HFFc6 (cell line): Measurements from ENCODE around the gene FBXL17. TPM values are rescaled to one million over a fixed set of nuclear protein-coding genes. Genes with fewer than 3 reads are reported as not detected.
"Not testable (repeated sequence)": the region's sequence is repeated elsewhere in the genome, so short reads cannot be mapped to it uniquely, and the experiment has no call there.

Experiments used
- DNase-seq: peaks from one replicate; pipeline ENCODE4 v3.0.0-alpha.2; 2018
- H3K27ac Mint-ChIP-seq: 2 replicates; pipeline ENCODE4 v1.8.0; 2020; ENCODE audit warnings: mild to moderate bottlenecking, mixed read lengths
- H3K27me3 Mint-ChIP-seq: 2 replicates; pipeline ENCODE4 v1.8.0; 2021; ENCODE audit warnings: mild to moderate bottlenecking, moderate library complexity, mixed read lengths; ENCODE audit not compliant: insufficient read depth
- H3K36me3 Mint-ChIP-seq: 2 replicates; pipeline ENCODE4 v1.8.0; 2021; ENCODE audit warnings: low read depth, mixed read lengths
- H3K4me1 Mint-ChIP-seq: 2 replicates; pipeline ENCODE4 v1.8.0; 2020; ENCODE audit warnings: low read depth, mixed read lengths
- H3K4me3 Mint-ChIP-seq: 2 replicates; pipeline ENCODE4 v1.8.0; 2020; ENCODE audit warnings: mild to moderate bottlenecking, moderate library complexity, mixed read lengths
- H3K9me3 Mint-ChIP-seq: 2 replicates; pipeline ENCODE4 v1.8.0; 2020; ENCODE audit warnings: mild to moderate bottlenecking, mixed read lengths
- total RNA-seq, 6 experiments: library from RNA; stranded (reverse); fragmentation: NEBNext Ultra II Directional; extraction: Animal tissue kit (Norgen Biotek cat#: 25700); gene quantifications; 2 replicates in 1 of 6; 3 replicates in 5 of 6; pipeline ENCODE4 v1.2.3, GENCODE V29; 2021
- TF ChIP-seq, protein P1 (sequence below): fragments of 200-600 bp; sonication (generic); IDR thresholded peaks from 2 replicates; pipeline ENCODE4 v1.5.0; 2021; ENCODE audit warnings: antibody characterized with exemption, mild to moderate bottlenecking

Gene FBXL17
- total RNA-seq, 6 experiments from 2014 or later = 8.2 to 13.1 (median 10.8) TPM

GRCh38 chr5:108167174-108167573 is 214.7 kb downstream of the FBXL17 start:
- Mint-ChIP-seq H3K9me3 (no peaks in the 10 kb centered on the region), H3K4me1 (no peaks in the 10 kb centered on the region; the same call in 1 of the 2 replicates), H3K27me3 (no peaks in the 10 kb centered on the region; the same call in 1 of the 2 replicates), H3K27ac (no peak overlapping the region), H3K4me3 (no peak overlapping the region), H3K36me3 (no peaks in the 10 kb centered on the region; the same call in 1 of the 2 replicates)
- TF ChIP-seq, protein P1, sequence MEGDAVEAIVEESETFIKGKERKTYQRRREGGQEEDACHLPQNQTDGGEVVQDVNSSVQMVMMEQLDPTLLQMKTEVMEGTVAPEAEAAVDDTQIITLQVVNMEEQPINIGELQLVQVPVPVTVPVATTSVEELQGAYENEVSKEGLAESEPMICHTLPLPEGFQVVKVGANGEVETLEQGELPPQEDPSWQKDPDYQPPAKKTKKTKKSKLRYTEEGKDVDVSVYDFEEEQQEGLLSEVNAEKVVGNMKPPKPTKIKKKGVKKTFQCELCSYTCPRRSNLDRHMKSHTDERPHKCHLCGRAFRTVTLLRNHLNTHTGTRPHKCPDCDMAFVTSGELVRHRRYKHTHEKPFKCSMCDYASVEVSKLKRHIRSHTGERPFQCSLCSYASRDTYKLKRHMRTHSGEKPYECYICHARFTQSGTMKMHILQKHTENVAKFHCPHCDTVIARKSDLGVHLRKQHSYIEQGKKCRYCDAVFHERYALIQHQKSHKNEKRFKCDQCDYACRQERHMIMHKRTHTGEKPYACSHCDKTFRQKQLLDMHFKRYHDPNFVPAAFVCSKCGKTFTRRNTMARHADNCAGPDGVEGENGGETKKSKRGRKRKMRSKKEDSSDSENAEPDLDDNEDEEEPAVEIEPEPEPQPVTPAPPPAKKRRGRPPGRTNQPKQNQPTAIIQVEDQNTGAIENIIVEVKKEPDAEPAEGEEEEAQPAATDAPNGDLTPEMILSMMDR = no peak
- no peak for DNase-seq

DNA sequence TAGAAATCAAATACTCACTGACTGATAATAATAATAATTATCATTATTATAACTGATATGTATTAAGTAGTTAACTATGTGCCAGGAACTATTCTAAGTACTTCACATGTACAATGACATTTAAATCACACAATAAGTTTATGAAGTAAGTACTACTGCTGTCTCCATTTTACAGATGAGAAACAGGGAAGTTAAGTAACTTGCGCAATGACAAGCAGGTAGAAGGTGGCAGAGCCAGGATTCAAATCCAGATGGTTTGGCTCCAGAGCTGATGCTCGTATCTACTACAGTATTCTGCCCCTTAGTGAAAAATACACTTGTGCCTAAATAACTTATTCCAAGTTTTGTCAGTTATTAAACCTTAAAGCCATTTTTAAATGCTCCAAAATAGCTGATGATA is 217.3 kb downstream of the FBXL17 start:
- TF ChIP-seq, protein P1 = no peak
- H3K4me1 Mint-ChIP-seq = no peaks in the 10 kb centered on the region; the same call in 1 of the 2 replicates

DNA sequence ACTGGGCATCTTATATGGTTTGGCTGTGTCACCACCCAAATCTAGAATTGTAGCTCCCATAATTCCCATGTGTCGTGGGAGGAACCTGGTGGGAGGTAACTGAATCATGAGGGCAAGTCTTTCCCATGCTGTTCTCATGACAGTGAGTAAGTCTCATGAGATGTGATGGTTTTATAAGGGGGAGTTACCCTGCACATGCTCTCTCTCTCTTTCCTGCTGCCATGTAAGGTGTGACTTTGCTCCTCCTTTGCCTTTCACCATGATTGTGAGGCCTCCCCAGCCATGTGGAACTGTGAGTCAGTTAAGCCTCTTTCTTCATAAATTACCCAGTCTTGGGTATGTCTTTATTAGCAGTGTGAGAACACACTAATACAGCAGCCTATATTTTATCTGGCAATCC is 229.0 kb downstream of the FBXL17 start:
- not testable (repeated sequence) for H3K4me3 Mint-ChIP-seq, H3K4me1 Mint-ChIP-seq, H3K27me3 Mint-ChIP-seq, H3K36me3 Mint-ChIP-seq, DNase-seq, H3K27ac Mint-ChIP-seq, H3K9me3 Mint-ChIP-seq

More for the DNA sequence above, 217.3 kb downstream of the FBXL17 start:
- H3K4me3 Mint-ChIP-seq = no peak overlapping the region
- H3K27me3 Mint-ChIP-seq = no peaks in the 10 kb centered on the region; the same call in none of the 2 replicates
- no peaks in the 10 kb centered on the region for H3K9me3 Mint-ChIP-seq
- DNase-seq = no peak
- H3K36me3 Mint-ChIP-seq = no peaks in the 10 kb centered on the region
- H3K27ac Mint-ChIP-seq = no peak overlapping the region

DNA sequence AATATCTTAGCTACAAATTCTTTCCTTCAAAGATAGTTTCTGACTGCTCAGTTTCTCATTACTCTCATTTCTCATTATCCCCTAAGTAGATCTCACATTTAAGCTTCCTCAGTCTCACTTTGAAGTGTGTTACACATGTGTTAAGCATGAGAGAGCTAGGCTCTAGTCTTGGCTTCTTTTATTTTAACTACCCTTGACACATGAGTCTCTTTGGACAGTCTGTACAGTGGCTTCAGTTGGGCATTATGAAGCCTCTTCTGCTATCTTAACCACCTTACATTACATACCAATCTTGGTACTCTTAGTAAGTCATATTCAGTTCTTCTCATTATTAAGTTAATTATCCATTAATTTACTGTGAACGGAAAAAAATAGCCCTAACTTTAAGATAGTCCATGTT is 232.5 kb downstream of the FBXL17 start:
- TF ChIP-seq, protein P1 = no peak
- no peaks in the 10 kb centered on the region for H3K36me3 Mint-ChIP-seq
- no peaks in the 10 kb centered on the region for H3K9me3 Mint-ChIP-seq
- no peak overlapping the region for H3K4me3 Mint-ChIP-seq
- DNase-seq = no peak
- peaks cover 4% of the 10 kb centered on the region; the same call in 1 of the 2 replicates for H3K4me1 Mint-ChIP-seq
- no peaks in the 10 kb centered on the region for H3K27me3 Mint-ChIP-seq
- H3K27ac Mint-ChIP-seq = no peak overlapping the region

DNA sequence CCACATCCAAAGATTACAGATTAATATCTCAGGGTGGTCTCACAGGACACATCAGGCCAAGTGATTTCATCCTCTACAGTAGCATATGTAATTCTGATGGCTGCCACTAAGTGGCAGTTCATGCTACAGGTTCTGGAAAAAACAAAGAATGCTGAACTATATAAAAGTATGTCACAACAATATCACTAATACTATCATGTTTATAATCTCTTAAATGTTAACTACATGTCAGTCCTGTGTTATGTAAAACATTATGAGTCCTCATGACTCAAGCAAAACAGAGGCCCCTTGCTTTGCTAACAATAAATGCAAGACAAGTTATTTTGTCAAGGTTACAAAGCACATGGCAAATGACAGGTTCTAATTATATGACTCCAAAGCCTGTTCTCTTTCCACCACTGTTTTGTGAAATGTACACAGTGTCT is 233.2 kb downstream of the FBXL17 start:
- Mint-ChIP-seq H3K27ac (no peak overlapping the region), H3K4me1 (peaks cover 9% of the 10 kb centered on the region), H3K9me3 (no peaks in the 10 kb centered on the region), H3K27me3 (no peaks in the 10 kb centered on the region), H3K4me3 (no peak overlapping the region), H3K36me3 (no peaks in the 10 kb centered on the region)
- DNase-seq = peak; percentile 19
- TF ChIP-seq, protein P1 = peak; percentile 77

DNA sequence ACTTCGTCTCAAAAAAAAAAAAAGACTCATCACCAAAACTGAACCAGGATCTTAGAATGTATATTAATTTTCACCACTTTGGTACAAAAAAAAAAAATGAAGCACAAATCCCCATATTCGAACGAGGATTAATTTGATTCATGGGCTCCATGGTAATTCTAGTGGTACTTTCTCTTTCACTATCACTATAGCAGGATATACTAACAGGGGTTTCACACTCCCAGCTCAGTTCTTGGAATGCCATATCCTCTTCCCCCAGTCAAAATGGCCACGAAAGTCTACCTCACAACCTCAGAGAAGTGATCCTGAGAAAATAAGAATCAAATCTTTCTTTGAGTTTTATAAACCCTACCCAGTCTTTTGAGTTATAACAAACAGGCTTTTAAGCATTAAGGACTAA is 235.7 kb downstream of the FBXL17 start:
- no peak overlapping the region for H3K27ac Mint-ChIP-seq
- TF ChIP-seq, protein P1 = no peak
- DNase-seq = no peak
- no peaks in the 10 kb centered on the region for H3K27me3 Mint-ChIP-seq
- H3K36me3 Mint-ChIP-seq = no peaks in the 10 kb centered on the region
- H3K9me3 Mint-ChIP-seq = no peaks in the 10 kb centered on the region
- H3K4me1 Mint-ChIP-seq = peaks cover 11% of the 10 kb centered on the region
- H3K4me3 Mint-ChIP-seq = no peak overlapping the region
